OCI-LY1 (cell line): ENCODE data around the gene CAPN14.

ENCODE experiments used
- H2AFZ ChIP-seq: fragments of 200-600 bp; sonication (generic), shearing (Covaris generic); 2 replicates; pipeline ENCODE4 v1.6.0; 2014; ENCODE audit warnings: antibody characterized with exemption, mild to moderate bottlenecking, low read length
- H3F3A ChIP-seq: fragments of 200-600 bp; sonication (generic), shearing (Covaris generic); 2 replicates; pipeline ENCODE4 v1.6.0; 2014; ENCODE audit warnings: mild to moderate bottlenecking, antibody characterized with exemption, low read length, moderate library complexity; ENCODE audit not compliant: insufficient read depth
- H3K27ac ChIP-seq: fragments of 200-600 bp; sonication (generic); 2 replicates; pipeline ENCODE4 v1.5.1; 2014; ENCODE audit warnings: low read length, mixed run types, mild to moderate bottlenecking, low read depth; ENCODE audit not compliant: poor library complexity, severe bottlenecking
- H3K27me3 ChIP-seq: fragments of 200-600 bp; sonication (generic); 2 replicates; pipeline ENCODE4 v1.6.0; 2014; ENCODE audit warnings: antibody characterized with exemption, mild to moderate bottlenecking, low read length, moderate library complexity; ENCODE audit not compliant: insufficient read depth
- H3K36me3 ChIP-seq: fragments of 200-600 bp; sonication (generic); 2 replicates; pipeline ENCODE4 v1.6.1; 2014; ENCODE audit warnings: mild to moderate bottlenecking, antibody characterized with exemption, low read length, moderate library complexity, mixed read lengths; ENCODE audit not compliant: insufficient read depth
- H3K4me1 ChIP-seq: fragments of 200-600 bp; sonication (generic); 2 replicates; pipeline ENCODE4 v1.5.1; 2014; ENCODE audit warnings: mild to moderate bottlenecking, low read length, moderate library complexity; ENCODE audit not compliant: insufficient read depth, severe bottlenecking
- H3K4me2 ChIP-seq: fragments of 200-600 bp; sonication (generic), shearing (Covaris generic); 2 replicates; pipeline ENCODE4 v1.6.1; 2014; ENCODE audit warnings: low read length
- H3K4me3 ChIP-seq: fragments of 200-600 bp; sonication (generic); 2 replicates; pipeline ENCODE4 v1.5.1; 2014; ENCODE audit warnings: low read length, low read depth, mild to moderate bottlenecking, mixed read lengths; ENCODE audit not compliant: poor library complexity, severe bottlenecking
- H3K79me2 ChIP-seq: fragments of 200-600 bp; shearing (Covaris generic); 2 replicates; pipeline ENCODE4 v1.6.1; 2016; ENCODE audit warnings: mixed run types, low read length, mixed read lengths; ENCODE audit not compliant: insufficient read depth
- H3K9ac ChIP-seq: fragments of 200-600 bp; sonication (generic), shearing (Covaris generic); 2 replicates; pipeline ENCODE4 v1.6.1; 2014; ENCODE audit warnings: mild to moderate bottlenecking, low read length, mixed read lengths
- H3K9me2 ChIP-seq: fragments of 200-600 bp; sonication (generic), shearing (Covaris generic); 2 replicates; pipeline ENCODE4 v1.6.1; 2014; ENCODE audit warnings: low read depth, mild to moderate bottlenecking, low read length, mixed read lengths
- H3K9me3 ChIP-seq: fragments of 200-600 bp; shearing (Covaris generic); 2 replicates; pipeline ENCODE4 v1.6.1; 2014; ENCODE audit warnings: low read length, mixed read lengths
- H4K20me1 ChIP-seq: fragments of 200-600 bp; sonication (generic), shearing (Covaris generic); 2 replicates; pipeline ENCODE4 v1.6.0; 2016; ENCODE audit warnings: mild to moderate bottlenecking, low read length; ENCODE audit not compliant: insufficient read depth
- CTCF ChIP-seq: fragments of 200-600 bp; sonication (generic), shearing (Covaris generic); IDR thresholded peaks from 2 replicates; pipeline ENCODE4 v1.5.1; 2017; ENCODE audit warnings: mild to moderate bottlenecking, antibody characterized with exemption, low read length, moderate library complexity, mixed read lengths
- EZH2 ChIP-seq: fragments of 200-600 bp; sonication (generic), shearing (Covaris generic); IDR thresholded peaks from 2 replicates; pipeline ENCODE4 v1.8.0; 2017; ENCODE audit warnings: borderline replicate concordance, mixed run types, mild to moderate bottlenecking, antibody characterized with exemption, low read length, moderate library complexity, mixed read lengths

Gene CAPN14

GRCh38 chr2:31196622-31197021 lies 20.7 kb downstream of the CAPN14 start:
- Histone ChIP-seq H3K36me3 (no peaks in the 10 kb centered on the region), H2AFZ (no peak overlapping the region), H3K27me3 (no peaks in the 10 kb centered on the region), H3K9me2 (no peaks in the 10 kb centered on the region), H3K9ac (no peak overlapping the region), H3K4me2 (no peak overlapping the region), H3F3A (no peaks in the 10 kb centered on the region), H3K4me1 (no peaks in the 10 kb centered on the region), H3K9me3 (no peaks in the 10 kb centered on the region), H3K79me2 (no peaks in the 10 kb centered on the region), H3K27ac (no peak overlapping the region), H4K20me1 (no peaks in the 10 kb centered on the region), H3K4me3 (no peak overlapping the region)
- no peak for TF ChIP-seq EZH2

GRCh38 chr2:31193806-31194205 lies 23.5 kb downstream of the CAPN14 start:
- H3K4me1 ChIP-seq: no peaks in the 10 kb centered on the region
- no peaks in the 10 kb centered on the region for H3K9me3 ChIP-seq
- H2AFZ ChIP-seq: no peak overlapping the region
- no peak overlapping the region for H3K9ac ChIP-seq
- no peaks in the 10 kb centered on the region for H3K79me2 ChIP-seq
- no peaks in the 10 kb centered on the region for H4K20me1 ChIP-seq
- no peak overlapping the region for H3K27ac ChIP-seq
- H3K27me3 ChIP-seq: no peaks in the 10 kb centered on the region
- H3F3A ChIP-seq: no peaks in the 10 kb centered on the region
- H3K4me2 ChIP-seq: no peak overlapping the region
- TF ChIP-seq CTCF: no peak
- no peak for TF ChIP-seq EZH2
- no peak overlapping the region for H3K4me3 ChIP-seq
- no peaks in the 10 kb centered on the region for H3K36me3 ChIP-seq
- no peaks in the 10 kb centered on the region for H3K9me2 ChIP-seq

- TF ChIP-seq CTCF: no peak
- TF ChIP-seq EZH2: no peak
- no peak overlapping the region for H2AFZ ChIP-seq
Observed at GRCh38 chr2:31192851-31193392, 24.4 kb downstream of the CAPN14 start.

DNA sequence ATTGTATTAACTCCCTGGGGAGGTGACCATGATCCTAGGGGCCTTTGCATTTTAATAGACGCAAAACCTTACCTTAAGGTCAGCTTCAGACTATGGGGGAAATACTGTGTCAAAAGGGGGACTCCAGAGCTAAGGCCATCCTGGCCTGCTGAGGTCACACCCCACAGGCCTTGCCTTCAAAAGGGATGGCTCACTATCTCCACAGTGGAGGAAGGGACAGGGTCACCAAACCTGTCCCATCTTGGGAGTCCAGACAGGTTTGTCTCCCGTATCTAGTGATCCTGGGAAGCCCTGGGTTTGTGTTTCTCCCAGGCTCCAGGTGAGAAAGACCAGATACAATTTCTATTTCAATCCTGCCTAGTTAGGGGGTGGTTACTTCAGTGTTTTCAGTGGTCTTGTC lies 24.9 kb downstream of the CAPN14 start:
- Histone ChIP-seq H3K4me1 (no peaks in the 10 kb centered on the region), H3K4me3 (no peak overlapping the region), H3K4me2 (no peak overlapping the region), H3K27me3 (no peaks in the 10 kb centered on the region), H3F3A (no peaks in the 10 kb centered on the region), H3K79me2 (no peaks in the 10 kb centered on the region), H2AFZ (no peak overlapping the region), H4K20me1 (no peaks in the 10 kb centered on the region), H3K27ac (no peak overlapping the region), H3K36me3 (no peaks in the 10 kb centered on the region), H3K9ac (no peak overlapping the region), H3K9me2 (no peaks in the 10 kb centered on the region), H3K9me3 (no peaks in the 10 kb centered on the region)
- TF ChIP-seq EZH2 (no peak), CTCF (no peak)

More at GRCh38 chr2:31192851-31193392, 24.4 kb downstream of the CAPN14 start:
- Histone ChIP-seq H3K9ac (no peak overlapping the region), H3K4me2 (no peak overlapping the region), H3K9me2 (no peaks in the 10 kb centered on the region), H4K20me1 (no peaks in the 10 kb centered on the region), H3K4me3 (no peak overlapping the region), H3K79me2 (no peaks in the 10 kb centered on the region), H3K27ac (no peak overlapping the region), H3F3A (no peaks in the 10 kb centered on the region), H3K4me1 (no peaks in the 10 kb centered on the region), H3K9me3 (no peaks in the 10 kb centered on the region), H3K27me3 (no peaks in the 10 kb centered on the region), H3K36me3 (no peaks in the 10 kb centered on the region)
